ENCODE results near the gene PARP14.

PARP14 gene

GRCh38 chr3:122739172-122739571, 58.5 kb downstream of the PARP14 start:
- TF ChIP-seq TAF1 (IDR thresholded peaks at IDR 0.05; ENCODE audit: borderline replicate concordance, insufficient read depth, low read length), result no peak

GRCh38 chr3:122742234-122742633, 61.6 kb downstream of the PARP14 start:
- TF ChIP-seq POLR2AphosphoS5 (IDR thresholded peaks at IDR 0.05; ENCODE audit: low read depth, low read length), result no peak
- no peak for TF ChIP-seq SIN3A (IDR thresholded peaks at IDR 0.05; ENCODE audit: borderline replicate concordance, insufficient read depth, low read length)
- TF ChIP-seq TAF1 (IDR thresholded peaks at IDR 0.05; ENCODE audit: borderline replicate concordance, insufficient read depth, low read length), result no peak
- no peak for TF ChIP-seq REST (IDR thresholded peaks at IDR 0.05; ENCODE audit: insufficient read depth in 1 of 2, low read depth in 2 of 2, low read length in 2 of 2)
- TF ChIP-seq FOXP2 (optimal IDR thresholded peaks at IDR 0.05; ENCODE audit: borderline replicate concordance, extremely low read depth, extremely low read length, insufficient read depth), result no peak

- TF ChIP-seq POLR2AphosphoS5 (IDR thresholded peaks at IDR 0.05; ENCODE audit: low read depth, low read length) (no peak), SIN3A (IDR thresholded peaks at IDR 0.05; ENCODE audit: borderline replicate concordance, insufficient read depth, low read length) (no peak), TAF1 (IDR thresholded peaks at IDR 0.05; ENCODE audit: borderline replicate concordance, insufficient read depth, low read length) (no peak), FOXP2 (optimal IDR thresholded peaks at IDR 0.05; ENCODE audit: borderline replicate concordance, extremely low read depth, extremely low read length, insufficient read depth) (no peak), REST (IDR thresholded peaks at IDR 0.05; ENCODE audit: insufficient read depth in 1 of 2, low read depth in 2 of 2, low read length in 2 of 2) (no peak)
Measured at GRCh38 chr3:122743581-122744120, 63.0 kb downstream of the PARP14 start.

- TF ChIP-seq POLR2AphosphoS5 (IDR thresholded peaks at IDR 0.05; ENCODE audit: low read depth, low read length), result no peak
- TF ChIP-seq TAF1 (IDR thresholded peaks at IDR 0.05; ENCODE audit: borderline replicate concordance, insufficient read depth, low read length), result no peak
- TF ChIP-seq REST (IDR thresholded peaks at IDR 0.05; ENCODE audit: insufficient read depth in 1 of 2, low read depth in 2 of 2, low read length in 2 of 2), result no peak
- no peak for TF ChIP-seq SIN3A (IDR thresholded peaks at IDR 0.05; ENCODE audit: borderline replicate concordance, insufficient read depth, low read length)
- TF ChIP-seq FOXP2 (optimal IDR thresholded peaks at IDR 0.05; ENCODE audit: borderline replicate concordance, extremely low read depth, extremely low read length, insufficient read depth), result no peak
Measured at GRCh38 chr3:122745369-122746021, 64.9 kb downstream of the PARP14 start.

GRCh38 chr3:122748347-122748746, 67.7 kb downstream of the PARP14 start:
- no peak for TF ChIP-seq POLR2AphosphoS5 (IDR thresholded peaks at IDR 0.05; ENCODE audit: low read depth, low read length)

GRCh38 chr3:122754929-122755328, 74.3 kb downstream of the PARP14 start:
- TF ChIP-seq TAF1 (IDR thresholded peaks at IDR 0.05; ENCODE audit: borderline replicate concordance, insufficient read depth, low read length) (no peak), REST (IDR thresholded peaks at IDR 0.05; ENCODE audit: insufficient read depth in 1 of 2, low read depth in 2 of 2, low read length in 2 of 2) (no peak), FOXP2 (optimal IDR thresholded peaks at IDR 0.05; ENCODE audit: borderline replicate concordance, extremely low read depth, extremely low read length, insufficient read depth) (no peak), POLR2AphosphoS5 (IDR thresholded peaks at IDR 0.05; ENCODE audit: low read depth, low read length) (no peak), SIN3A (IDR thresholded peaks at IDR 0.05; ENCODE audit: borderline replicate concordance, insufficient read depth, low read length) (no peak)
